Esophagus muscularis mucosa (tissue), 4 donors: ENCODE data around the gene TET3. TPM values are rescaled to one million over a fixed set of nuclear protein-coding genes. Genes with fewer than 3 reads are reported as not detected.

ENCODE experiments used
- DNase-seq: peaks from one replicate; pipeline ENCODE4 v3.0.0-alpha.2; 2017; ENCODE audit errors: extremely low spot score
- H3K27ac ChIP-seq, 4 donors: fragments of 200-600 bp; sonication (generic); replicated peaks in 1 of 4; 1 replicate in 3 of 4; 2 replicates in 1 of 4; pipeline ENCODE4 v1.5.1; 2016 to 2019; ENCODE audit warnings: mild to moderate bottlenecking in 1 of 4
- H3K27me3 ChIP-seq, 4 donors: fragments of 200-600 bp; sonication (generic); one replicate each; pipeline versions ENCODE4 v1.5.1 to v1.6.0; 2016 to 2019
- H3K36me3 ChIP-seq, 4 donors: fragments of 200-600 bp; sonication (generic); one replicate each; pipeline ENCODE4 v1.5.1; 2016 to 2019
- H3K4me1 ChIP-seq, 4 donors: fragments of 200-600 bp; sonication (generic); one replicate each; pipeline ENCODE4 v1.5.1; 2016 to 2019
- H3K4me3 ChIP-seq, 4 donors: fragments of 200-600 bp; sonication (generic); 1 replicate in 2 of 4; 2 replicates in 2 of 4; pipeline ENCODE4 v1.5.1; 2016 to 2019; ENCODE audit warnings: mild to moderate bottlenecking in 4 of 4, moderate library complexity in 1 of 4
- H3K9me3 ChIP-seq, 4 donors: fragments of 200-600 bp; sonication (generic); 1 replicate in 3 of 4; 2 replicates in 1 of 4; pipeline ENCODE4 v1.5.1; 2016 to 2019
- CTCF ChIP-seq, 3 experiments: fragments of 200-600 bp in 2 of 3; fragments of 450-650 bp in 1 of 3; sonication (generic) in 2 of 3; IDR thresholded peaks; one replicate each; pipeline ENCODE4 v1.5.1; 2017 to 2019; ENCODE audit warnings: antibody characterized with exemption in 3 of 3, mild to moderate bottlenecking in 2 of 3, moderate library complexity in 1 of 3
- EP300 ChIP-seq: sonication (generic); formaldehyde crosslinking; IDR thresholded peaks from one replicate; pipeline ENCODE4 v1.6.1; 2017; ENCODE audit warnings: antibody characterized with exemption
- POLR2A ChIP-seq: fragments of 450-650 bp; IDR thresholded peaks from one replicate; pipeline ENCODE4 v1.6.1; 2017; ENCODE audit warnings: antibody characterized with exemption, moderate library complexity, mild to moderate bottlenecking, low read depth
- POLR2AphosphoS5 ChIP-seq, 2 donors: sonication (generic); formaldehyde crosslinking; IDR thresholded peaks; one replicate each; pipeline ENCODE4 v1.6.1; 2017; ENCODE audit warnings: antibody characterized with exemption in 2 of 2
- WGBS: methylation state at CpG from one replicate; pipeline ENCODE4 v1.1.5; 2018; 5-methylcytosine and 5-hydroxymethylcytosine counted together
- intact Hi-C: fragments of 100-400 bp; cut with DNase I; formaldehyde crosslinking; loops from one replicate; pipeline ENCODE4 v1.15.1; 2023
- total RNA-seq, 4 donors: library from RNA; depleted of rRNA; stranded (reverse); fragments of >200 nt; gene quantifications; one replicate each; pipeline versions ENCODE4 v1.1.0 to v1.2.1, GENCODE V29; 2016

The TET3 gene
- total RNA-seq, 4 donors from 2014 or later: 5.4 to 6.7 (median 6.1) TPM

DNA sequence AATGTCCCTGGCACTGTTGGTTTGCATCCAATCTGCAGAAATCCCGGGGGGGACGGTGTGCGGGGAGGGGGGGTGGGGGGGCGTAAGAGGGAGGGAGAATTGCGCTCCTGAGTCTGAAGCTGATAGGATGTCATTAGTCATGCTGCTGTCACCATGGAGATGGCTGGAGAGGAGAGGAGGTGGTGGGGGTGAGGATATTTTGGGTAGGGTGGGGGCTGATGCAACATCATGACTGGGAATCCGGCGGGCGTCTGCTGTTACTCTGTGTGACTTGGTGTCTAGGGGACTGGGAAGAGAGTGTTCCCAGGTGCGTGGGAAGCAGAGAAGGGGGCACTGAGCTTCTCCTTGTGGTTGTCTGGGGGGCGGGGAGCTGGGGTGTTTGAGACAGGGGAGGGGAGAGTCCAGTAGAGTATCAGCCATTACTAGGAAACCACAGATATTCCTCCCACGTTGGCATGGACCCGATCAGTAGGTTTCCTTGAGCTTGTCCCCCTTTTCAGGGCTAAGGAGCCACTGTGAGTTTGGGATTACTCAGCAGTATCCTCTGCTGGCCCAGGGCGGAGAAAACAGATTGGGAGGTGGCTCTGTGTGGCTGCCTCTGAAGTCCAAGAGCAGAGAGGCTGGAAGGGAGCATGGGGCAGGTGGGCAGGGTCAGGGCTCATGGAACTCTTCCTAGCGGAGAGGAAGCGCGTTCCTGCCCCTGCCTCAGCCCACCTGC is 18.9 kb downstream of the TET3 start:
- WGBS: 28% methylated on average over 13 of the region's 16 CpGs
- TF ChIP-seq CTCF (IDR thresholded peaks at IDR 0.05) (no peak), POLR2AphosphoS5 (IDR thresholded peaks at IDR 0.05) (no peak), EP300 (no peak), POLR2A (no peak)
- no peaks in the 10 kb centered on the region for H3K27me3 ChIP-seq
- intact Hi-C loops: loop anchor here (5.0 kb wide), 1 partner anchor 76 kb away; the partner anchor contains the start of gene DGUOK
- DNase-seq: no peak
- H3K9me3 ChIP-seq: no peaks in the 10 kb centered on the region
- peaks cover 48 to 78% (median 64%) of the 10 kb centered on the region in 4 donors for H3K4me1 ChIP-seq
- H3K27ac ChIP-seq: no peak overlapping the region
- peak overlapping the region; percentile 60 to 79 (median 62) for H3K4me3 ChIP-seq
- peaks cover 0 to 4% (median 0%) of the 10 kb centered on the region in 4 donors for H3K36me3 ChIP-seq

- WGBS: 85% methylated on average over 16 of the region's 18 CpGs
- no peak for DNase-seq
- intact Hi-C loops: loop anchor here (5.0 kb wide), 1 partner anchor 77 kb away; the partner anchor contains the start of gene DGUOK
- TF ChIP-seq EP300 (no peak), CTCF (IDR thresholded peaks at IDR 0.05) (no peak), POLR2A (no peak), POLR2AphosphoS5 (IDR thresholded peaks at IDR 0.05) (no peak)
- H3K36me3 ChIP-seq: peaks cover 0 to 4% (median 0%) of the 10 kb centered on the region in 4 donors
- peaks cover 54 to 82% (median 66%) of the 10 kb centered on the region in 4 donors for H3K4me1 ChIP-seq
- no peaks in the 10 kb centered on the region for H3K27me3 ChIP-seq
- H3K9me3 ChIP-seq: no peaks in the 10 kb centered on the region
- H3K27ac ChIP-seq: no peak overlapping the region
- H3K4me3 ChIP-seq: no peak overlapping the region
These were observed 19.8 kb downstream of the TET3 start for GRCh38 chr2:74004212-74005182.

DNA sequence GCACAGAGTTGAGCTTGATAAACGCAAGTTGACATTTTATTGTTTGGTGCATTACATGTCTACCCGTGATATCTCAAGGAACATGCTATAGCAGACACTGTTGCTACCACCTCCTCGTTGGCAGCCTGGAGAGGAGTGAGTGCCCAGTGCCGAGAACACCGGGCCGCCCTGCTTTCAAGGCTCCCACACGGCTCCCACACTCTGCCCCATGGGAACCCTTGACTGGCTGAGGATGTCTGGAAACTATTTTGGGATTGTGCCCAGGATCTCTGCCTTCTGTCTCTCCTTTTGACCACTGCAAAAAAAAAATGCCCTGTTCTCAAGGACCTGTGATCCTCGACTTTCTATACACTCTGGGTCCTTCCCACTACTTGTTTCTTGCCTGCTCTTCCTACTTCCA is 21.1 kb downstream of the TET3 start:
- DNase-seq: no peak
- Histone ChIP-seq H3K4me1 (peaks cover 54 to 80% (median 65%) of the 10 kb centered on the region in 4 donors), H3K36me3 (peaks cover 0 to 4% (median 0%) of the 10 kb centered on the region in 4 donors), H3K27me3 (no peaks in the 10 kb centered on the region), H3K9me3 (no peaks in the 10 kb centered on the region), H3K27ac (no peak overlapping the region), H3K4me3 (no peak overlapping the region)
- no peak for TF ChIP-seq POLR2AphosphoS5 (IDR thresholded peaks at IDR 0.05)
- TF ChIP-seq EP300: no peak
- no peak for TF ChIP-seq POLR2A
- TF ChIP-seq CTCF (IDR thresholded peaks at IDR 0.05): no peak
- intact Hi-C loops: no loop called here
- WGBS: 65% methylated on average over 8 of the region's 8 CpGs

- intact Hi-C loops: no loop called here
- 61% methylated on average over 6 of the region's 7 CpGs for WGBS
- Histone ChIP-seq H3K4me3 (no peak overlapping the region), H3K4me1 (peaks cover 51 to 74% (median 62%) of the 10 kb centered on the region in 4 donors), H3K27ac (no peak overlapping the region), H3K36me3 (peaks cover 0 to 4% (median 0%) of the 10 kb centered on the region in 4 donors), H3K27me3 (no peaks in the 10 kb centered on the region), H3K9me3 (no peaks in the 10 kb centered on the region)
- DNase-seq: no peak
- TF ChIP-seq POLR2A (no peak), CTCF (IDR thresholded peaks at IDR 0.05) (no peak)
These were observed 21.7 kb downstream of the TET3 start for GRCh38 chr2:74006459-74006858.
